Left kidney (tissue), 2 donors: ENCODE measurements around the gene IRAG1. TPM values are rescaled to one million over a fixed set of nuclear protein-coding genes. Genes with fewer than 3 reads are reported as not detected.
"Not testable (repeated sequence)": the region's sequence is repeated elsewhere in the genome, so short reads cannot be mapped to it uniquely, and the experiment has no call there.

Experiments used
- DNase-seq: peaks from one replicate; pipeline ENCODE4 v3.0.0-alpha.2; 2013
- polyA plus RNA-seq: library from polyadenylated mRNA; unstranded; fragments of 120-200 nt; gene quantifications from one replicate; pipeline ENCODE4 v1.2.1, GENCODE V29; 2013; ENCODE audit not compliant: insufficient read length

Gene IRAG1
- polyA plus RNA-seq, 1 donor, result 12.0 TPM

DNA sequence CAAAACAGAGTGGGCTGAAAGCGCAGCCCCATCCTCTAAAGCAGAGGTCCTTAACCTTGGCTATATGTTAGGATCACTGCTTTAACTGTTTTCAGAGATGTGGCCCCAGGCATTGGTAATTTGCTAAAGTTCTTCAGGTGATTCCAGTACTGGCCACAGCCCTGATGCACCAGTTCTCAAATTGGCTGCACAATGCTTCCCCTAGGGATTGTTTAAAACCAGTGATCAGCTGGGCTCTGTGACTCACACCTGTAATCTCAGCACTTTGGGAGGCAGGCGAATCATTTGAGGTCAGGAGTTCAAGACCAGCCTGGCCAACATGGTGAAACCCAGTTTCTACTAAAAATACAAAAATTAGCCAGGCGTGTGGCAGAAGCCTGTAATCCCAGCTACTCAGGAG is 8.4 kb upstream of the IRAG1 start:
- no peak for DNase-seq

DNA sequence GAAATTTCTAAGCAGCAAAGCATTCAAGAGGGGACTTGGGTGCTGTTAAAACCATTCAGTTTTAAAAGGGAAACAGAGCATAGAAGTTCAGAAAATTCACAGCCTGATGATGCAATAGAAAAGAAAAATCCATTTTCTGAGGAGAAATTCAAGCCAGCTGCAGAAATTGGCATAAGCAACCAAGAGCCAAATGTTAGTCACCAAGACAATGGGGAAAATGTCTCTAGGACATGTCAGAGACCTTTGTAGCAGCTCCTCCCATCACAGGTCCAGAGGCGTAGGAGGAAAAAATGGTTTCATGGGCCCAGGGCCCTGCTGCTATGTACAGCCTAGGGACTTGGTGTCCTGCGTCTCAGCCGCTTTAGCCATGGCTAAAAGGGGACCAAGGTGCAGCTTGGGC is 5.5 kb upstream of the IRAG1 start:
- DNase-seq, result no peak

DNA sequence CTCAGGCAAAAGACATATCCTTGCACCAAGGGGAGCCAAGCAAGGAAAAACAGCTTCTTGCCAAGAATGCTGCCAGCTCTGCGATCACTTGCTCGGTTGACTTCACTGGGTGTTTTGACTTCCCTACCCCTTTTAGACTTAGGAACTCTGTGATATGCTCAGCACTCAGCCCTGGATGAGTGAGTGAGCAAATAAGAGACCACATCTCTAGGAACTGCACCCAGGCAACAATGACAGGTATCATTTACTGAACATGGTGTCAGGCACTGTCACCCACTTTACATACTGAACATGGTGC is 3.7 kb upstream of the IRAG1 start:
- DNase-seq, result no peak

DNA sequence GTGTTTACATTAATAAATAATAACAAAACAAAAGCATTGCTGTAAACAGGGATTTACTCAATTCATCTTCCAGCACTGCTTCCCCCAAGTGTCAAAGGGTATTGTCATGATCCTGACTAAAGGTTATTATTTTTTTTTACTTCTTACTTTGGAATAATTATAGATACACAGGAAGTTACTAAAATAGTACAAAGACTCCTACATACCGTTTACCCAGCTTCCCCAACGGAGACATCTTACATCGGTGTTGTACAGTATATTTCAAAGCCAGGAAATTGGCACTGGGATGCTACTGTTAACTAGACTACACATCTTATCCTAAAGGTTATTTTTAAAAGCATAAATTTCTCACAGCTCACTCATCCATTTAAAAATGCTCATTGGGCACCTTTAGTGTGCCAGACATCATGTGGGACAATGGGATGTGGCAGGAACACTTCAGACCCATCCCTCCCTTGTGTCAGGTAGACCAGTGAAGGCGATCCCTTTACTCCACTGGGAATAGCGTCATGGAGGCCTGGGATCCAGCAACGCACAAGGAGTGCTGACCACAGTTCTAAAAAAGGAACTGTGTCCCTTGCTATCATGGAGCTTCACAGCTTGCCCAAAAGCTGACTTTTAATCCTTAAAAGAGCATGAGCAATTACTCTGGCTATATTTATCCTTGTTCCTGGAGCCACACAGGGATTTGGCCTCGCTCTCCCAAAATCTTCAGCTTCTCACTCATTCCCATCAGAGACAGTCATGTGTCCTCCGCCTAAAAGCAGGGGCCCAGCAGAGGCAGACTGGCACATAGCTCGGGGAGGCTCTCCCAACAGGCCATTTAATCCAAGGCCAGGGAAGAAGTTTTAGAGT is 3.1 kb upstream of the IRAG1 start:
- DNase-seq, result no peak

DNA sequence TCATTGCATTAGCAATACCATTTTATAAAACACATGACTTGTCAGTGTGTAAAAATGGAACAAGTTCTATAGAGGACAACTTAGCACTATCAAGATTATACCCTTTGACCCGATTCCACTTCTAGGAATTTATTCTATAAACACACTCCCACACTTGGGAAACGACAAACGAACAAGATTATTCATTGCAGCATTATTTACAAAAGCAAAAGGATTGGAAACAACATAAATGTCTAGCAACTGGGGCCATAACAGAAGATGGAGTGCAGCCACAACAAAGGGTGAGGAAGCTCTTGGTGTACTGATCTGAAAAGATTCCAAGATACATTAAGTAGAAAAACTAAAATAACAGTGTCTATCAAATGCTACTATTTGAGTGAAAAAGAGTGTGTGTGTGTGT is 2.3 kb upstream of the IRAG1 start:
- DNase-seq, result peak; percentile 52

DNA sequence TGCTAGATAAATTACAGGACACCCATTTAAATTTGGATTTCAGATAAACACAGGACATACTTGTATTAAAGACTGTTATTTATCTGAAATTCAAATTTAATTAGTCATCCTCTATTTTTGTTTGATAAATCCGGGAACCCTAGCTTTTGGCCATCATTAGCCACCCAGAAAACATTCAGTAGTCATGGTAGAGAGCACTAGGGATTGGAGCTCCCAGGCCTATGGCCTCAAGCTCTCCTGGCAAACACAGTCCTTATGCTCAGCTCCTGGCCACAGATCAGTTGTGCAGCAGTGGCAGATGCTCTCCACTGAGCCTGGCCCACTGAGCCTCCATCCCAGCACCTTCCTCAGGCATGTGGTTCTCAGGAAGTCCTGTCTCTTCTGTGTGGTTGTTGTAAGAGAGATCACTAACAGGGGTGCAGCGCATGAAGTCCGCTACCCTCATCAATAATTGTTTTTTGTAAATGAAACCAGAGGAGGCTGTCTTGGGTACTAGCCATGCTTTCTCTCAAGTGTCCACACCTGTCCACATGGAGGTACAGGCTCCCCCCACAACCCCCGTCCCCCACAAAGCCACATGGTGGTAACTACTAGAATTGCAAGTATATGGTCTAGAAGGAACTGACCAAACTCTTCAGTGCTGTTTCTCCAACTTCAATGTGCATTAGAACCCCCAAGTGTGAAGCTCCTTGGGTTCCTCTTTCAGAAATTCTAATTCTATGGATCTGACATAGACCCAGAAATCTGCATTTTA is 1.1 kb upstream of the IRAG1 start:
- DNase-seq, result no peak

DNA sequence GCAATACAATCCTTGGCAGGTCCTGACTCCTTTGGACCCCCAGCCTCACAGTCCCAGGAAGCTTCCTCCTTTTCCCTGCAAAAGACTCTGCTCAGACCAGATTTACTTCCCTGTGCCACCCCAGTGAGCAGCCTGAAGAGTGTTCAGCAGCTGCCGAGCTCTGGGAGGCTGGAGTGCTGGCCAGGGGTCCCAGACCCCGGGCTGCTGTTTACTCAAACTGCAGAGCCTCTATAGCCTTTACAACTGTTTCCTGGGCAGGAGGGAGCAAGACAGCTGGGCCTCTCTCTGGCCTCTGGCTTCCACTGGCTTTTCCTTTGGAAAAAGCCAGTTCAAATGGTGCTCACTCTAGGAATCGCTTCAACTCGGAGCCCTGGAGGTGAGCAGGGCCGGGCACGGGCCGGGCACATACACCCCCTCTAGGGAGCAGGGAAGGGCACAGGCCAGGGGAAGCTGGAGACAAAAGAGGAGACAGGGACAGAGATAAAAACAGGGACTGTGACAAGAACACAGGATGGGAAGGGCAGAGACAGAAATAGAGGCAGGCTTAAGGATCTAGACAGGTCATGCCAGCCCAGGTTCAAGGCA is 932 bp downstream of the IRAG1 start:
- DNase-seq, result no peak

DNA sequence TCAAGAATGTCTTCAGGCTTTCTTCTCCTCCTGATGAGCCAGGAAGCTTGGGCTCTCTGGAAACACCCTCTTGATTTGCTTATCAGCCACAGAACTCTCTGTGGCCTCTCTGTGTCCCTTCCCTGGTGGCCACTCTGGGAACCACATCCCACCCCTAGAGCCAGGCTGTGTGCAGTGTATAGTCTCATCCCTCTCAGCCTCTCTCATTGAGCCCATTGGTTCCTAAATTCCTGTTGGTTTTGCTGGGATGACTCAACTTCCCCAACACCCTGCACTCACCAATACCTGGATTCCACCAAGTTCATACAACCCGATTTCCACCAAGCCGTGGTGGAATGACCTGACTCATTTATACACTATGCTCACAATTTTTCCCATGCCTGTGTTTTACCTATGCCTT is 5.2 kb downstream of the IRAG1 start:
- DNase-seq, result no peak

DNA sequence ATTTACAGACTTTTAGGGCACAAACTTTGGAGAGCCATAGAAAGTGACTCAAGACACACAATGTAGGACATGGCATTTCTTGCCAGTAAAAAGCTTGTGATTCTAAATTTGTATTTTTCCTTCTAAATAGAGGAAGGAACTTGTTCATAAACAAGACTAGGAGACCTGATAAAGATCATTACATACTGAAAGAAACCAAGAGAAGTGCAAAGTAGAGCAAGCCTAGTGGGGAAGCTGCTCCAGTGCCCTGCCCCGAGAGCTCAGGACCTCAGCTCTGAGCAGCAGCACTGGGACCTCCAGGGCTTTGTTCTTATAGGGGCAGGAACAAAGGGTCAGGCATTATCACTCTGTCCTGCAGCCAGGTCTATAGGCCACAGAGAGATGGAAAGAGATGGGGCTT is 7.2 kb downstream of the IRAG1 start:
- DNase-seq, result no peak

DNA sequence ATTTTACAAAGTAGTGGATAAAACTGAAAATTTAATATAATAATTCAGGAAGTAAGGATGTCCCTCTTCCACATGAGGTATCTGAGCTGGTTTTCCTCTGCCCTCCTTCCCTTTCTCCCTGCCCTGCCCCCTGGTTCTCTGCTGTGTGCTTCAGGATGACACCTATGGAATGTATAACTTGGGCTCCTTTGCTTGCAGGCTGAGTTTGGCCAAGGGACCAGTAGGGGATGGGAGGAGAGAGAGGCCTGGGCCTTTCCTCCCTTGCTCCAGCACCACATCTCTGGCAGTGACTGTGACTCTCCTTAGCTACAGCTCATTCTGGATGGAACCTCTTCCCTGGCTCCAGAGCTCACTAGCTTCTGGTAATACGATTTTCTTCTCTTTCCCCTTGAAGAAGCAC is 10.1 kb downstream of the IRAG1 start:
- no peak for DNase-seq

DNA sequence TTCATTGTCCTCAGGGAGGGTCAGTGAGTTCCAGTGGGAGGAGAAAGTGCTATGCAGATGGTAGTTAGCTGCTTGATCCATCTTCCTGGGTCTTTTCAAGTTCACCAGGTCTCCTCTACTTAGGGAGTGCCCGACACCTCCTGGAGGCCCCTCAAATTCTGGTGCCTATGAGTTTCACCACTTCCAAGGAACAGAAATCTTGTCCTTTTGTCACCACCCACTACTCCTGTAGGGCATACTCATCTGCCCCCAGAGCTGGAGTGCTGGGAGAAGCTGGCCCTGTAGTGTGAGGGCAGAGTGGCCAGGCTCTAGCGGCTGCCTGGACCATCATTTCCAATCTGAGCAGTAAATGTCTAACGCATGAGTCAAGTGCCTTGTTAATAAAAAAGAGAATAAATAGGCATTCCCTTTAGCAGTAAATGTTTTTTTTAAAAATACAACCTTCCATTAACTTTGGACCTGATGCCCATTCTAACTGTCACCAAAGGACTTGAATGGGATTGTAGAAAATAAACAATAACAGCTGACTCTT is 12.5 kb downstream of the IRAG1 start:
- no peak for DNase-seq

DNA sequence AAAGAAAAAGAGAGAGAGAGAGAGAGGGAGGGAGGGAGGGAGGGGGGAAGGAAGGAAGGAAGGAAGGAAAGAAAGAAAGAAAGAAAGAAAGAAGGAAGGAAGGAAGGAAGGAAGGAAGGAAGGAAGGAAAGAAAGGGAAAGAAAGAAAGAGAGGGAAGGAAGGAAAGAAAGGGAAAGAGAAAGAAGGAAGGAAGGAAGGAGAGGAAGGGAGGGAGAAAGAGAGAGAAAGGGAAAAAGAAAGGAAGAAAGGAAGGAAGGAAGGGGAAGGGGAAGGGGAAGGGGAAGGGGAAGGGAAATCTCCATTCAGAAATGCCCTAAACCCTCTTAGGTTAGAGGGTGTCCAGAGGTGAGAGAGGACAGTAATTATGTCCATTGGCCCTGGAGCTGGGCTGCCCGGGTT is 13.3 kb downstream of the IRAG1 start:
- DNase-seq, result not testable (repeated sequence)

DNA sequence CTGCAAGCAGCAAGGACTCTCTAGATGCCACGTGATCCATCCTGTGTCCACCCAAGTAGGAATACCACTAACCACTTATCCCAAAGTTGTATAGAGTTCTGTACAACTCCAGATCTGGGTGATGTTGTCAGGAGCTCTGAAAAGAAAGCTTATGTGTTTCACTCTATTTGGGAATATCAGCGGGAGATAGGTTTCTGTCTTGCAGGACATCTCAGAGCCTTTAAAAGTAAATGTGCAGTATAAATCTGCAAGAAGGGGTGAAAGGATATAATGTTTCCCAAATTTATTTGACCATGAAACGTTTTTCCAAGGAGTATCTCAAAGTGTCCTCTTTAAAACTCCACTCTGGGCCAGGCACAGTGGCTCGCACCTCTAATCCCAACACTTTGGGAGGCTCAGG is 13.9 kb downstream of the IRAG1 start:
- DNase-seq, result no peak

DNA sequence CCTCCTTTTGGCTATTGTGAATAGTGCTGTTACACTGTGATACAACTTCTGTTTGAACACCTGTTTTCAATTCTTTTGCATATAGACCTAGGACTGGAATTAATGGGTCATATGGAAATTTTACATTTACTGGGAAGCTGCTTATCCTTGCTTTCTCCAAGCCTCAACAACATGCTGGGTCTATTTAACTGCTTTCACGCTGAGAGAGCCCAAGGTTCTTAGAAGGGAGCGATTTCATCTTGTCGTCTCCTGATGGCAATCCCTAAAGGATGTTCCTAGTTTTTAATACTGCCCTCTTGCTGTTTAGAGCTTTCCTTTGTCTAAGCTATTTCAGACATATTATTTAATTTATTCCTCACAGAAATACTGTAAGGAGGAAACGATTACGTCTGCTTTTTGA is 15.5 kb downstream of the IRAG1 start:
- no peak for DNase-seq

DNA sequence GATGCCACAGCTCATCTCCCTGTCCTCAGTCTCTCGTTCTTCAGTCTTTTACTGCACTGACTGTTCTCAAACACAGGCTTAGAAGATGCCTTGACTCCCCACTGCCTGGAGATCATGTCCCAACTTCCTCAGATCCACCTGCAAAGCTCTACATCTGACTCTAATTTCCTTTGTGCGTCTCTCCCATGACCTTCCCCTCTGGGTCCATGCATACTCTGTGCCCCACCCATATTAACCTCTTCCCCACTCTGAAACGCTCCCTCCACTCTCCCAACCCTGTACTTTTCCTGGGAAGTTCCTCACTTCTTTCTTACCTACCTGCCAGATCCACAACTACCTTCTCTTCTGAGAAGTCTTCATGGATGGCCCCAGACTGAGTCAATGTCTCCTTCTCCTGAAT is 16.6 kb downstream of the IRAG1 start:
- DNase-seq, result no peak

DNA sequence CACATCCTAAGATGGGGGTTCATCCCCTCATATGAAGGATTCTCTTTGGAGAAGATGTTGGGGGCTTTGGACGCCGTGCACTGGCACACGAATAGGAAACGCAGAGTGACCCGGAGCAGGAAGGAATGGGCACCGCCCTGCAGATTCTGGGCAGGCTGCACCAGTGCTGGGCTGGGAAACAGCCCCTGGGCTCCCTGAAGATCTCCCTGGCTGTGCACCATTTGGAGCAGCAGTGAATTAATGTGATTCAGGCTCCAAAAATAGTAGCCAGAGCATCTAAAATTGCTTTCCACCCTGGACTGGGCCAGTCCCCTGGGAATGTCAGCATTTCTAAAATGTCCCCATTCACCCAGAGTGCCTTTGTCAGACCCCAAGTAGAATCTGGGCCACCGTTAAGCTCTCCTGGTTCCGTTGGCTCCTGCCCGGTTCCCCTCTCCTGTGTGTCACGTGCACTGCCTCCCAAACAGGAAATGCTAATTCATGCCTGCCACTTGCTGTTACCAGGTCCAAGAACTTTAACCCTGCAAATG is 18.6 kb downstream of the IRAG1 start:
- no peak for DNase-seq

DNA sequence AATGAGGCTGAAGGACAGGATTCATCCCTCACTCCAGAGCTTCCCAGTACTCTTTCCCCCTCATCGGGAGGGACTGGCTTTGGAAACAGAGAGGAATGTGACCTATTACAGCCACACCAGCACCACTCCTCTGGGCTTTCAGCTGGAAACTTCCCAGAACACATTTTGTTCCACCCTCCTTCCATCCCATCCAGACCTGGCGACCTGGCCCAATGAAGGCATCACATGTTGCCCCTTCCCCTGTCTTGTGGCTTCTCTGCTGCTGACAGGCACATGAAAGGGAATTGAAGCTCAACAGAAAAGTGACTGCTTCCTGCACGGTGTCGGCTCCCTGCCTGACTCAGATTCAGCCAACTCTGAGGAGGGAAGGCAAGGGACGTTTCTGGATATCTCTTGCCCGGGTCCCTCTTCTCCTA is 19.1 kb downstream of the IRAG1 start:
- DNase-seq, result no peak

DNA sequence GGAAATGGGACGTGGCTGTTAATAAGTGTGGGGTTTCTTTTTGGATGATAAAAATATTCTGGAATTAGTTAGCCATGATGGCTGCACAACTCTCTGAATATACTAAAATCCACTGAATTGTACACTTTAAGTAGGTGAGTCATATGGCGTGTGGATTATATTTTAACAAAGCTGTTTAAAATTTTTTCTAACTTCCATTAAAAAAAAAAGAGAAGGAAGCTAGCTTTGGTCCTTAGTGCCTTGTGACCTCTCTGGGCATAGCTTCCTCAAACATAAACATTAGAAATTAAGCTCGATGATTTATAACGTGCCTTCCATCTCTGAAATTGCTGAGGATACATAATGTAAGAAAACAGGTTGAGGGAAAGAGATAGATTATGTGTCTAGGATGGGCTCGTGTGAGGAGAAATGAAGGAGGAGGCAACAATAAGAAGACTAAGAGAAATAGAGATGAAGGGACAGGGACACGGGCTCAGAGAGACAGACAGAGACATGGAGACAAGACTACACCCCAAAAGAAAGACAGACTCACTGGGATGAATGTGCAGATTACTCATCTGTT is 20.0 kb downstream of the IRAG1 start:
- no peak for DNase-seq

DNA sequence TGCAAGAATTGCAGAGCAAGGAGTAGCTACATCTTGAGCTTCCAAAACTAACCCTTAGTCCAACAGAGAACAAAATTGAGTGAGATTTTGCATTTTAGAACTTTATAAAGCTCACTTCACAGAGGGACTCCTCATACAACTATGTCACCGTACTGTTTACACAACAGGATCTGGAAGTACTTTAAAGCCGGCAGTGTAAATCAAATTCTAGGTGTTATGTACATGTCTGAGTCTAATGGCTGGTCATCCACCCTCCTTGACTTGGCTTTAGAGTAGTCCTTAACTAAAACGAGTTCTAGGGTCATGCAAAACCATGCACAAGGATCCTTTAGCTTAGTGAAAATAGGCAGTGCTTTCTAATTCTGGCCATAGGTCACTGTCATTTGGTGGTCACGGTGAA is 23.5 kb downstream of the IRAG1 start:
- DNase-seq, result no peak

DNA sequence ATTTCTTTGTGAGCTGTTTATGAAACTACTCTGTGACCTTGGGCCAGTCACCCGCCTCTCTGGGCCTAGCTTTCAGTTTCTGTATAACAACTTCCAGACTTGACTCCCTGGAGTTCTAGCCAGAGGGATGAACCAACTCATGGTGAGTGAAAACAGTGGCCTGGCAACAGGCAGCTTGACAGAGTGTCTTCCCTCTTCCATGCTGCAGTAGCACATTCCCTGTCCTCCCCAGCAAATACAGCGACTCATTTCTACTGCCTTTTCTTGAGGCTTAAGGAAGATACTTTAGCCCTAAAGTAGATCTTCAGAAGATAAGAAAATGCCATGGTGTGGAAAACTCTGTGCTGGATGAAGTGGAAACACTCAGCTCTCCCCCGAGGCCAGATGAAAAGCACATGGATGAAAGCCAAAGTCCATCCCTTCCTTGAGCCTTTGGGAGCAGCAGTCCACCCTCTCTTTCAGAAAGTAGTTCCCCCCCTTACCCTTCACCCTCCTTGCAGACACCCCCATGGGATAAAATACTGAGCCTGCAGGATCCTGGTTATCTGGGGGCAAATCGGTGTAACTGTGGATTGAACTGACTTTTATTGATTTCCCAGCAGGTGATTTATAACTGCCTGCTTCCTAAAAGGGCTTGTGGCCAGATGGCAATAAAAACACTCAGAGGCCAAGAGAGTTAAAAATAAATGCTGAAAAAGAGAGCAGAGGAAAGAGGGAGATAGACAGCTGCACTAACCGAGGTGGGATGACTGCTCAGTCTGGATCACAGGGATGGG is 24.1 kb downstream of the IRAG1 start:
- peak; percentile 43 for DNase-seq

DNA sequence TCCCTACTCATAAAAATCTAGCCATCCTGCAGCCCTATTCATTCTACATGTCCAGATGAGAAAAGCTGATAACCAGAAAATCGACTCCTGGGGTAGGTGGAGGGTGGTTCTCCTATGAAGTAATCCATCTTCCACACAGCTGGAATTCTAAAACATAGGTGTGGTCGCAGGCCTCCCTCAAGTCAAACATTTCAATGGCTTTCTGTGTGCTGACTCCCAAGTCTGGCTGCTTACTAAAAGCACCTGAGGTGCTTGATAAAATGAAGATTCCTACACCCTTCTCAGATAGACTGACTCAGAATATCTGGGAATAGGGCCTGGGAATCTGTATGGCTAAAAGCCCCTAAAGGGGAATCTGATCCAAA is 26.1 kb downstream of the IRAG1 start:
- DNase-seq, result no peak
